22Rv1 (cell line): ENCODE measurements around the gene BRD7.

Experiments
- CTCF ChIP-seq: fragments of 450-650 bp; IDR thresholded peaks from 2 replicates; pipeline ENCODE4 v1.5.1; 2017; ENCODE audit warnings: mild to moderate bottlenecking
- ZFX ChIP-seq: fragments of 450-650 bp; IDR thresholded peaks from 2 replicates; pipeline ENCODE4 v1.6.1; 2017; ENCODE audit warnings: antibody characterized with exemption, borderline replicate concordance

DNA sequence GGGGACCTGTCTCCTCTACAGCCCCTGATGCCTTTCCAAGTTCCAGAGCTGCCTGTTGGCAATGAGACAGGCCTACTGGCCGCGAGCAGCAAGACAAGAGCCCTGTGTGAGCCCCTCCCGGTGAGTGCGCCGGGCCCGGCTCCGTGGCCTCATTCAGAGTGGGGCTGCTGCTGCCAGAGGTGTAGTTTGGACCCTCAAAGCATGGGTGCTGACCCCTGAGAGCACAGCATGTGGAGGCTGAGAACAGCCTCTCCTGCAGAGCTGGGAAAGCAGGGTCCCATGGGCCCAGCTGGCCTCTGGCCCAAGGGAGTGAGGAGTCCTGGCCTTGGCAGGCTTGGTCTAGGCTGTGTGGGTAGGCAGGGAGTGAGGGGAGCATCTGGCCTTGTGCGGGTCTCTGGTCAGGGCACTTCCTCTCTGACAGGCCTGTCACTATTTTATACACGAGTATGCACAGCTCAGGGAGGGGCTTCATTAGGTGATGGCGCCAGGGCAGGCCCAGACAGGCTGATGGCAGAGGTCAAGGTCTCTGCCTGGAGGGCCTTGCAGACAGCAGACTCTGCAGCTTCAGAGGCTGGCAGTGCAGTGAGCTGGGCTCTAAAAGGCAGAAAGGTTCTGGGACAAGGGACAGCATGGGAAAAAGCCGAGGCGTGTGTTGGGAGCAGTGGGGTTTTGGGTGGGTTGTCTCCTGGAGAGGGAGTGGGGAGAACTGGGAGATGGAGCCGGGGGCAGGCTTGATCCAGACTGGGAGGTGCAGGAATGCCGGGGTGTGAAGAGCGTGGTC lies 59.1 kb downstream of the BRD7 start:
- no peak for TF ChIP-seq CTCF
- TF ChIP-seq ZFX = no peak
